HG02970 (cell line): ENCODE measurements around the gene CADPS2.

Experiments used
- ATAC-seq: cut with Tn5 transposase; IDR thresholded peaks from one replicate; pipeline ENCODE4 v1.9.1; 2021; ENCODE audit warnings: mild to moderate bottlenecking, moderate library complexity, moderate number of reproducible peaks; ENCODE audit not compliant: unreplicated experiment, low FRiP score

CADPS2 gene

DNA sequence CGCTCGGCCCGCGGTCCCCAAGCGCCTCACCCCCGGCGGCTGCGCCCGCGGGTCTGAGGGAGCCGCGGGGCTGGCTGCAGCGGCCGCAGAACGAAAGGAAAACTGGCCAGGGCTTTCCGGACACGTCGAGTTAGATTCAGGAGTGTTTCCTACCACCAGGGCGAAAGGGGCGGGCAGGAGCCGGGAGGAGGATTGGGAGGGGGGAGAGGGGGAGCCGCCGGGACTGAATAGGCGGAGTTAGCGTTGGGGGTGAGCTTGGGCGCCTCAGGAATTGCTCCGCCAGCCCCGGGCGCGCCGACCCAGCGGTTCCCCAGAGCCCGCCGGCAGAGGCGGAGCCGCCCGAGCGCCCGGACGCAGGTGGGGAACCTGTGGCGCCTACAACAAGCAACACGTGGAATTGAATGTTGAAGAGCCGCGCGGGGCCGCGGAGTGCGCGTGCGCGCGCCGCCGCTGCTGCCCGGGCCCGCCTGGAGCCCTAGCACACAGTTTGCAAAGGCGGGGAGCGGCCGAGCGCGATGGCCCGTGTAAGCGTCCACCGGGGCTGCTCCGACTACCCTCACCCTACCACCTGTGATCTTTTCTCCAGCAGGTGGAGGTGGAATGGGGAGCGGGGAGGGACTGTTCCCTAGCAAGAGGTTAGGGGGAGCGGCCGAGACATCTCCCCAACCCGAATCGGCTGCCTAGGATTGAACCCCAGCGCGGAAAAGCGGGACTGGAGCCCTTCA lies at the start of gene CADPS2:
Gene CADPS2, minus strand, starts transcription at position 104 of the 725 bp plus-strand sequence. CDS start 123 bp downstream, outside the sequence.
- ATAC-seq = peak; percentile 78

DNA sequence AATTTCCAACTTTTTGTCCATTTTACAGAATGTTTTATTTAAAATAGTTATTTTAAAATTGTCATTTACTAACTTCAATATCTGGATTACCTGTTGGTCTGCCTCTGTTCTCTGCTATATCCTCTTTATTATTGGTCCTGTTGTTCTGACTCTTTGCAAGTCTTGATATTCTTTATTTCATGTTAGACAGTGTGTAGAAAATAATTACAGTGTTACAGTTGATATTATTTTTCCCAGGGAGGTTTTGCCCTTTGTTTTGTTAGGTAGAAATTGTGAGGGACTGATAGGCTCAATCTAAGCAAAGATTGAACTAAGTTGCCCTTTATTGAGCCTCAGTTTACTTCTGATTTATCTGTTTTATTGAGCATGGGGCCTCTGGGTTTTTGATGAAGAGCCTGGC lies 49.4 kb upstream of the CADPS2 start:
- ATAC-seq = no peak

DNA sequence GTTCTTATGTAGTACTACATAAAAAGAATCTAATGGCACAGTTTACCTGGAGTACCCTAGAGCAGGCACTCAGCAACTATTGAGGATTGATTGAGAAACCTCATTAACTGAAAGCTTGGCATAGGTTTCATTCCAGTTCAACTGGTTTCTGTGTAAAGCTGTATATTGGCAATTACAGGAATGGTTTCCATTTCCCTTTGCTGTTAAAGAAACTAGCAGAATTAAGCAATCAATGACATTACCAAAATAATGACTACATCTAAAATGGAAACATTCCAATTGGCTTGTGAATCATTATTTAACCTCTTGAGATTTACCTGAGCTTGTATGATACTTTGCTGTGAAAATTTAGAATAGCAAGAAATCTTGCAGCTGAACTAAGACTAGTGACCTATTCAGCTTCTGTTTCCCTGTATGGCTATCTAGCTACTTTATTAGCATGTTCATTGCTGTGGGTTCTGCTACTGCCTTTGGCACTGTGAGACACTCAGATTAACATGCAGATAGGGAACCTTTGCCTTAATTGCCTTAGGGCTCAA lies 33.5 kb upstream of the CADPS2 start:
- ATAC-seq = no peak

DNA sequence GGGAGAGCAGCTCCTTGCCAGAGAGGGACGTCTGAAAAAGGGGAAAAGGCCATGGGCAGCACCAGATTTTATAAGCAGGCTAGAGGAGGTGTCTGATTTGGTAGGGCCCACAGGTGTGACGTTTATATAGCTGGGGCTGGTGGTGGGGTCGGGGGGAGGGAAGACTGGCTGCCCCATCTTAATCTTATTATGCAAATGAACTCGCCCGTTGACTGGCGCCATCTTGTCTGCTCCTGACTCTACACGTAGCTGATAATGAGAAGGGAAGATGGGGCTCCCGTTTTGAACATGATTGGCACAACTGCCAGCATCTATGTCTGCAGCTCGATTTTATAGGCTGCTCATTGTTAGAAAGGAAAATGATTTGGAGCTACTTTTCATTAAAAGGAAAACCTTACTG lies 28.6 kb upstream of the CADPS2 start:
- no peak for ATAC-seq

DNA sequence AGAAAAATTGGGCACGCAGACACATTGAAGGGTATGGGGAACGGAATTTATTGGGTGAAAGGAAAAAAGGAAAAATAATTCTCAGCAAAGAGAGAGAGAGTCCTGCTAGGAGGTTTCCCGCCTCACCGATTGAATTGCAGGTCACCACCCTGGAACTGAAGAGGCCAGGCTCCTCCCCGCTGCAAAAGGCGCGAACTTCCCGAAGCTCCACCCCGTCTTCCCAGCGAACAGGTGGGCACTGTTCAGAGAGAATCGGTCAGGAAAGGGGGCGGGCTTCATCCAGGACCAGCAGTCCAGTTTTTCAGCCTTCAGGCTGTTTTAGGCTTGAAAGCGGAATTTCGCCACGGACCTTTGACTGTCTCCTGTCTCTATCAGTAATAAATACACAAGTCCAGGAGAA lies 27.3 kb upstream of the CADPS2 start:
- no peak for ATAC-seq

DNA sequence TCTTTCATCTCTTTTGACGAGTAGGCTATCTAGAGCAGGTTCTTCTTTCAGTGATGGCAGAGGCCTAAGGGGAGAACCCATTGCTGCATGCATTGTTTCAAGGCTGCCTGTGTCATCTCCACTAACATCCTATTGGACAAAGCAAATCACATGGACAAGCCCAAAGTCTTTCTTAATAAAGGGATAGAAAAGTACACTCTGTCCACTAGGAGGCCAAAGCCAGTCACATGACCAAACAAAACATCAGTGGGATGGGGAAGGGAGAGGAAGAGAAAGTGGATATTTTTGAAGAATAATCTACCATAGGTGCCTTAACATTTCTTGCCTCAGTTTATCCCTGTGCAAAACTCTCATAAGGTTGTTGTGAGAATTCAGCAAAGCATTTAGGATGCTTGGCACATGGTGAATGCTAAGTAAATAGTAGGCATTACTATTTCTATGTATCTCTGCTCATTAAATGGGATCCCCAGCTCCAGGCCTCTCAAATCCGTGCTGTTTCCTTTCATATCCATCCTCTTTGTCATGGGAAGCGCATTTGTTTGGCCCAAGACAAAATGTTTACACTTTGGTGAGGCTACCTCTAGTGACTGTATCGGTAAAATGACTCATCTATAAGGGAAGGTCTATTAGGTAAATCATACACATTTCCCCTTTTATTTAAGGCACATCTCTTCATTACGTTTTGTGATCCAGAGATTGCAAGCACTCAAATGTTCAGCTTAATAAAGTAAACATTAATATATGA lies 16.7 kb upstream of the CADPS2 start:
- no peak for ATAC-seq

DNA sequence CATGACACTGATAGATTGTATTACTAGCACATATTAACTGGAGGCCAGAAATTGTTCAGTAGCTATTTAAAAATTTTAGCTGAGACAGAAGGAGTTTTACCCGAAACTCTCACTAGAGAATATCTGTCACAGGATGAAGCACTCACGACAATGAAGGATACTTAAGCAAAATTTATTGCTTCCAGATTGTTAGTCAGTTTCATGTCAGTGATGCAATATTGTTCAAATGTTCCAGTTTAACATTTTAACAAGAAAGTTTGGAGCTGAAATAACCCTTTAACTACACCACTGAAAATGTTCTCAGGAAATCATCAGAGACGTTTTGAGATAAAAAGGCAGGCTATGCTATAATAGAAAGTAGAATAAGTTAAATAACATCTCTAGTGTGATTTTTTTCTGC lies 15.0 kb upstream of the CADPS2 start:
- ATAC-seq = no peak

DNA sequence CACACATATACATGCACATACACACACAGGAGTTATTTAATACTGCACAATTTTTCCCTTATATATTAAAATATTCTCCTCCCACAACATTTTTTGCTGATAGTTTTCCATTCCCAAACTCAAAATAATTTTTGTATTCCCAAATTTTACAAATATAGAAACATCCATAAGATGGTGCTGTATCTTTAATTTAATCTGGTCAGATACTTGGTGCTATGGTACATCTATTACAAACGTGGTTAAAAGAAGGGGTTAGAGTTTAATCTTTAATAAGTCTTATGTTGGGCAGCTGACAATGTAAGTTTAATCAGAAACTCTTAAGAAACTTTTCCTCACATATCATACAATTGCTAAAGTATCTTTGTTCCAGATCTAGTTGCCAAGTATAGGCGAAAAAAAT lies 10.2 kb upstream of the CADPS2 start:
- no peak for ATAC-seq

DNA sequence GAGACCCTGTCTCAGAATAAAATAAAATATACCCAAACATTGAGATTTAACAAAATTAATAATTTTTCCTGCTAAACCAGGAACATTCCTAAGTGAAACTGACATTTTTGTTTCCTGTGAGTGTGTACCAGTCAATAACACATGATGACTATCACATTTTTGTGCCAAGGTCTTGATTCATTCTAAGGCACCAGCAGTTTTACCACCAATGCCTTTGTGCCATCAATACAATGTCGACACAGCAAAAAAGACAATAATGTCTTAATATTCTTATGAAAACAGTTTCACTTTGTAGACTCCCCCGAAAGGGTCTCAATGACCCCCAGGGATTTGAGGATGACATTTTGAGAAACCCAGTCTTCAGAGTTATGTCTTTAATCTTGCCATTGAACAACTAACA lies 7.2 kb upstream of the CADPS2 start:
- no peak for ATAC-seq

DNA sequence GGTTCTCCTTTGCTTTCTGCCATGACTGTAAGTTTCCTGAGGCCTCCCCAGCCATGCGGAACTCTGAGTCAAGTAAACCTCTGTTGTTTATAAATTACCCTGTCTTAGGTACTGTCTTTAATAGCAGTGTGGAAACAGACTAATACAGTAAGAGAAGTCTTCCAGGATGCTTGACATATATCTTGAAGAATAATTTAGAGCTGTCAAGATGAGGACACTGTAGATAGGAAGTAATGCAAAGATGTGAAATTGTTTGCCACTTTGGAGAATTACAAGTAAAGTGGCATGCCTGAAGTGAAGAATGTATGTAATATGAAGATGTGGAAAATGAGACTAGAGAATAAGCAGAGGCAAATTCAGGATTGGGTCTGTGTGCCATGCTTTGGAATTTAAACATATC lies 2.9 kb upstream of the CADPS2 start:
- no peak for ATAC-seq

DNA sequence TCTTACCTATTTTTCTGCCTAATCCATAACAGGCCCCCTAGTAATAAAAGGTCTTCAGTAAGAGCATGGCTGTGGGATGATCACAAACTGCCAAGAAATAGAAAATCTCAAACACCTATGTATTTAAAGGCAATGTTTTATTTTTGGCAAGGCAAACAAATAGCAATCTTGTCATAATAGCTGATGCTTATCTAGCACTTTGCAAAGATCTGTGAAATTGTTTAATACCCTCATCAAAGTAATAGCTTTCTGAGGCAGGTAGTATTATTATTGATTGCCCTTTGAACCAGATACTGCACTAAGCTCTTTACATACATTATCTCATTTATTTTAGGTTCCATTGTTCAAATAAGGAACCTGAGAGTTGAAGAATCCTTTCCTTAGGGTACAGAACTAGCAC lies 1.6 kb upstream of the CADPS2 start:
- no peak for ATAC-seq

DNA sequence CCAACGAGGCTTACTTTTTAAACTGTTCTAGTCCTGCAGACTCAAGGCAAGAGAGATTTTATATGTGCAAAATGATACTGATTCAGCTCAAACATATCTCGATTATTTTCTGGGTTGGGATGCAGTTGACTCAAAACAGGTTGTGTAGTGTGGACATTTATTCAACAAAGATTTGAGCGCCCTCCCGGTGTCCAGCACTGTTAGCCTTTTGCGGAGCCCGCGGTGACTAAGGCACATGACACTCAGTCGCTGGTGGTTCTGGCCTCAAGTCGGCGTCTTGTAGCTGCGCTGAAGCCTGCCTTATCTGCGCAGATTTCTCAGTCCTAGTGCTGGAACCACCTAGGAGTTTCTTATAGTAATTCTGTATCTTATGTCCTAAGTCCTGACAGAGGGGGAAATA lies 938 bp upstream of the CADPS2 start:
- no peak for ATAC-seq

DNA sequence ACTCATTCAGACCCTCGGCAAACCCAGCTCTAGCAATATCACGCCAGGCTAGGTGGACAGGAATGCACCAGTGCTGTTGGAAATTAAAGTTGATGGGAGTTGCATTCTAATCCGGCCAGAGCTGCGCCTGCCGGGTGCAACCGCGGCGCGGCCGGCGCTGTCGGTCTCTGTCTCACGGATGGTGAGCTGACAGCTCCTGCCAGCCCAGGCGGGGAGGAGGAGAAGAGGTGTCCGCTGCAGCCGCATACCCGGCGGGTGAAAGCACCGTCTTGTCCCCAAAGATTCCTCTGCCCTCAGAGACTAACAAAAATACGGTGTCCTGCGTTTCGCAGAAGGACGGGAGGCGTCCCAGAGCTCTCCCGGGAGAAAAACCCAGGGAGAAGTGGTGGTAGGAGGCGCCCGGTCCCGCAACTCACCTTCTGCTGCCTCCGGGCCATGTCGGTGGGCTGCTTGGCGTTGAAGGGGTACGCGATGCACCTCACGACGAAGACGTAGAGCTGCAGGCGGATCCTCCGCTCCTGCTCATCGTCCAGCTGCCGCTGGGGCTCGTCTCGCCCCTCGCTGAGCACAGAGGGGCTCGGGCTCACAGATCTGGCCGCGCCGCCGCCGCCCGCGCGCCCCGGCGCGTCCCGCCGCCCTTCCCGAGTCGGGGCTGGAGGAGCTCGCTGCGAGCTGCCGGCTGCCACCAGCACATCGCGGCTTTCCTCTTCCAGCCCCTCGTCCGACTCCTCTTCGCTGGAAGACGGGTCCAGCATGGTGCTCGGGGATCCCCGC lies 490 bp downstream of the CADPS2 start:
- ATAC-seq = peak; percentile 38

DNA sequence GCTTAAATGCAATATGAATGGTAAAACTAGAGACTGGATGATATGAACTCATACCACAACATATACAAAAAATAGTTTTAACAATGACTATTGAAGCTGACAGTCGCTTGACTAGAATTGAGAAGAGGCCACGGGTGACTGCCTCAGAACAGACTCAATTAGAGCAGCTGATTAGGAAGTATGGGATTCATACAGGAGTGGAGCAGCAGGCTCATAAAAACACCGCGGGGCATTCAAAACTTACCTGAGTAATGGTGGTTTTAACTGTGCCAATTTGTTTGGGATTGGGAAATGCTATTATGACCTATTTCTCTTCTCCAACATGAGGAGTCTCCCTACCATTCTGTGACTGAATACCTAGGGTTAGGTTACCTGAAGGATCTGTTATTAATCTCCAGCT lies 2.1 kb downstream of the CADPS2 start:
- ATAC-seq = no peak

DNA sequence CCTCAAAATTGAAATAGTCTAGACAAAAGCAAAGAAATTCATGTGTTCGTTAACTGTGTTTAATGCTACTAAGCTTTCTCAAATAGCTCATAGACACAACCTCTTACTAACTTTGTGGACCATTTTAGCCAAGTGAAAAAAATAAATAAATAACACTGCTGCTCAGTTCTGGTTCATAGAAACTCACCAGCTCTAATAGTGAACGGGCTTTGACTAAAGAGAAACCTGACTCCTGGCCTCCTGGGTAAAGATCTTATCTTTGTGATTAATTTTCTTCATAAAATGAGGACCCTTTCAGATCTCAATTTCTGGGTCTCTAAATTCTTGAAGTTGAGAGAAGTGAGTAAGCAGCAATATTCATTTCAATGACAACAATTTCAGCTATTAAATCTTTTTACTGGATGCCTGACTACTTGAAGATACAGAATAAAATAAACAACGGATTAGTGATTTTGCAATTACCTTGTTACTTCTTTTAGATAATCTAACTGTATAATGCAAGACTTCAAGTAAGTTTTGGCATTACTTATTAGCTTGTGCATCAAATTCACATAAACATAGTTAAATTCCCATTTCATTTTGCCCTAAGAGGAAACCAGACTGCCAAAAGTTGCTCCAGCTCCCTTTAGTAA lies 3.1 kb downstream of the CADPS2 start:
- ATAC-seq = no peak

DNA sequence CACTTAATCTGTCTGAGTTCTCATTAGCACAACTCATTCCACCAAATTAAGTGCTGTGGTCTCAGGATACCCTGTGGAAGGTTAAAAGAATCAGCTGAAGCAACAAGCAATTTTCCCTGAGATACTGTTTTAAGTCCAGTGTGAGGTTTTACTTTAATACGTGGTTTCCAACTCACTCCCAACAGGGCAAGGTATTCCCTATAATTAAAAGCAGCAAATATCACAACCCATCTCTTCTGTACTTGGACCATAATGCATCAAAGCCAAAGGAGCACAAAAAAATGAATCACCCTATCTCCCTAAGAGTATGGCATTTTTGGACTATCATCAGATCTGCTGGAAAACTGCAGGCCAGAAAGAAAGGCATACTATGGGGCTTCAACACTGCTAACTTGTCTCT lies 4.9 kb downstream of the CADPS2 start:
- no peak for ATAC-seq

DNA sequence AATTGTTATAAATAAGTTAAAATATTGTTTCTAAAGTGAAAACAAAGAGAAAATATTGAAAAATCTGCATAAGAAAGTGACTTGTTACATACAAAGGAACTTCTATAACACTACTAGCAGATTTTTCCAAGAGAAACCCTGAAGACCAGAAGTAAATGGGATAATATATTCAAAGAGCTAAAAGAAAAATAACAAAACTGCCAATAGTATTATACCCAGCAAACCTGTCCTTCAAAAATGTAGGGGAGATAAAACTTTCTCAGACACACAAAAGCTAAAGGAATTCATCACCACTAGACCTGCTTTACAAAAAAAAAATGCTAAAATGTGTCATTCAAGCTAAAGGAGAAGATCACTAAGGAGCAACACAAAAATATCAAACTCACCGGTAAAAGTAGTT lies 17.0 kb downstream of the CADPS2 start:
- no peak for ATAC-seq

DNA sequence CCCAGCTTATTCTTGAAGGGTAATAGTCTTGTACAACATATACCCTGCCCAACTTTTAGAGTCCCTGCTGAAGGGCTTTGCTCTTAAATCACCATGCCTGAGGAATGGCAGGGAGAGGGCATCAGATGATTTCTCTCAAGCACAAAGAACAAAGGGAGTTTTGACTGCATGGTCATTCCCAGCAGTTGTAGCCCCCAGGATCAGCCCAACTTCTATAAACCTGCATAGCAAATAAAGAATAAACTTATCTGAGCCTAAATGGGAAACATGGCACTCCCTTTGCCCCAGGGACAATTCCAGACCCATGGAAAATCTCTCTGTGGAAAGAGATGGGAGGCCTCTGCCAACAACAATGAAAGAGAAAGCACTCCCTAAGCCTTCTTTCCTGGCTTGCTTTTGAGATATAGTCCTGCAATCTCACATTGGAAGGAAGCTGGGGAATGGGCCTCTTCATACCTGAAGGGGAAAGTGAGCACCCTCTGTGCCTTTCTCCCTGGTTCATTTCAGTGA lies 18.7 kb downstream of the CADPS2 start:
- no peak for ATAC-seq

DNA sequence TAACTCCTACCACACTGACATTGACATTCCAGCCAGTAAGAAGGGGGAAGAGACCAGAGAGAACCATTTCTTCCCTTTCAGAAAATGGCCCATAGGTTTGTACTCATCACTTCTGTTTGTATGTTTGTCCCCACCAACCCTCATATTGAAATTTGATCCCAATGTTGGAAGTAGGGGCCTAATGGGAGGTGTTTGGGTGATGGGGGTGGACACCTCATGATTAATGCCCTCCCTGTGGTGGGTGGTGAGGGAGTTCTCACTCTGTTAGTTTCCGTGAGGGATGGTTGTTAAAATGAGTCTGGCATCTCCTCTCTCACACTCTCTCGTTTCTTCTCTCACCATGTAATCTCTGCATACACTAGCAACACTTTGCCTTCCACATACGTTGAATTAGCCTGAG lies 21.4 kb downstream of the CADPS2 start:
- no peak for ATAC-seq

DNA sequence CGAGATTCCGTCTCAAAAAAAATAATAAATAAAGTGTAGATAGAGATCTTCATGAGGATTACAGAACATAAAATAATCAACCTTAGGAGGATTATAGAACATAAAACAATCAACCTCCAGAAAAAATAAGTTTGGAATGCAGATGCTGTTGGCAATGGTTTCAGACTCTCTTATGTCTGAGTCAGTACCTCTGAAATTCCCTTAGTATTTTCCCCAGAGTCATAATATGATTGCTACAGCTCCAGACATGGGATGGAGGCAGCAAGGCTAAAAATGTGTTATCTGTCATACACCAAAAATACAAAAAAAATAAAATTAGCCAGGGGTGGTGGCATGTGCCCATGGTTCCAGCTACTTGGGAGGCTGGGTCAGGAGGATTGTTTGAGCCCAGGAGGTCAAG lies 22.2 kb downstream of the CADPS2 start:
- no peak for ATAC-seq
